ENCODE results near the gene NRG2. TPM values are rescaled to one million over a fixed set of nuclear protein-coding genes. Genes with fewer than 3 reads are reported as not detected.

The NRG2 gene
- total RNA-seq, 3 donors from 2014 or later = 5.9 to 16.5 (median 7.2) TPM

DNA sequence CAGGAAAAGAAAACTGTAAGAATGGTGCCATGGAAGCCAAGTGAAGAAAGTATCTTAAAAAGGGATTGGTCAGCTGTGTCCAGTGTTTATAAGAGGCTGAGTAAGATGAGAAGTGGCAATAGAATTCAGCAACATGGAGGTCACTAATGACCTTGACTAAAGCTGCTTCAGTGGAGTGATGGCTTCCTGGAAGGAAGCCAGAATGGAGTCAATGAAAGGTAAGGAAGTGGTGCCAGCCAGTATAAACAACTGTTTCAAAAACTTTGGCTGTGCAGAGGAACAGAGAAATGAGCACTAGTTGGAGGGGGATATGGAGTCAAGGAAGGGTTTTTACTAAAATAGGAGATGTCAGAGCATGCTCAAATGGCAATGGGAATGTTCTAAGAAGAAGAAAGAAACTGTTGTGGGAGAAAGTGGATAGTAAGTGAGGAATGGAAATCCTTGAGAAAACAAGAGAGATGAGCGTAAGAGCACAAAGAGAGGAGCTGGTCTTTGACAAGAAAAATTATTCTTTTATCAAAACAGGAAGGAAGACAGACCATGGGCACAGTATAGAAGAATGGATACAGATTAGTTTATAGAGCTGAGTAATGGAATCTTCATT is 11.1 kb upstream of the NRG2 start:
- Histone ChIP-seq H3K9me3 (no peaks in the 10 kb centered on the region), H3K4me1 (no peaks in the 10 kb centered on the region), H3K4me3 (no peak overlapping the region), H3K27ac (no peak overlapping the region), H3K27me3 (no peaks in the 10 kb centered on the region), H3K36me3 (no peaks in the 10 kb centered on the region)
- TF ChIP-seq, protein P1, sequence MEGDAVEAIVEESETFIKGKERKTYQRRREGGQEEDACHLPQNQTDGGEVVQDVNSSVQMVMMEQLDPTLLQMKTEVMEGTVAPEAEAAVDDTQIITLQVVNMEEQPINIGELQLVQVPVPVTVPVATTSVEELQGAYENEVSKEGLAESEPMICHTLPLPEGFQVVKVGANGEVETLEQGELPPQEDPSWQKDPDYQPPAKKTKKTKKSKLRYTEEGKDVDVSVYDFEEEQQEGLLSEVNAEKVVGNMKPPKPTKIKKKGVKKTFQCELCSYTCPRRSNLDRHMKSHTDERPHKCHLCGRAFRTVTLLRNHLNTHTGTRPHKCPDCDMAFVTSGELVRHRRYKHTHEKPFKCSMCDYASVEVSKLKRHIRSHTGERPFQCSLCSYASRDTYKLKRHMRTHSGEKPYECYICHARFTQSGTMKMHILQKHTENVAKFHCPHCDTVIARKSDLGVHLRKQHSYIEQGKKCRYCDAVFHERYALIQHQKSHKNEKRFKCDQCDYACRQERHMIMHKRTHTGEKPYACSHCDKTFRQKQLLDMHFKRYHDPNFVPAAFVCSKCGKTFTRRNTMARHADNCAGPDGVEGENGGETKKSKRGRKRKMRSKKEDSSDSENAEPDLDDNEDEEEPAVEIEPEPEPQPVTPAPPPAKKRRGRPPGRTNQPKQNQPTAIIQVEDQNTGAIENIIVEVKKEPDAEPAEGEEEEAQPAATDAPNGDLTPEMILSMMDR (IDR thresholded peaks at IDR 0.05) = no peak
- TF ChIP-seq POLR2A (IDR thresholded peaks at IDR 0.05) (no peak), POLR2AphosphoS5 (IDR thresholded peaks at IDR 0.05) (no peak)
- DNase-seq (ENCODE audit: low spot score in 2 of 2) = no peak
- intact Hi-C loops (cut with DNase I; ENCODE audit: low total_unique reads) = no loop called here

DNA sequence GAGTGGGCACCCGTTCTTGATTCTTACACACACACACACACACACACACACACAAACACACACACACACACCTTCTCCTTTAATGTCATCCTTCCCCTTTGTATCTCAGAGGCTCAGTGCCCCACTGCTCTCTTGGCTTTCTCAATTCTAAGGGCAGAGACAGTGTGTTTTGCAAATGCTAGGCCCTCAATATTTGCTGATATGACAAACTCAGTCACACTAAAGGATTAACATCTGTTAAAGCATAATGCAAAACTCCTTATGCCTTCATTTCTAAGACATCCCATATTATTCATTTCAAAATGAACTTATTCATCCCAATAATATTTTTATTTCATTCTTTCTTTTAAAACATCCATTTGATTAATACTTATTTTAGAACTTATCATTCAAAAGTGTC is 8.9 kb upstream of the NRG2 start:
- H3K27ac ChIP-seq = no peak overlapping the region
- H3K9me3 ChIP-seq = no peaks in the 10 kb centered on the region
- TF ChIP-seq POLR2A (IDR thresholded peaks at IDR 0.05) (no peak), POLR2AphosphoS5 (IDR thresholded peaks at IDR 0.05) (no peak)
- TF ChIP-seq, protein P1 (IDR thresholded peaks at IDR 0.05) = no peak
- DNase-seq (ENCODE audit: low spot score in 2 of 2) = no peak
- no peak overlapping the region for H3K4me3 ChIP-seq
- no peaks in the 10 kb centered on the region for H3K36me3 ChIP-seq
- intact Hi-C loops (cut with DNase I; ENCODE audit: low total_unique reads) = no loop called here
- no peaks in the 10 kb centered on the region for H3K27me3 ChIP-seq
- H3K4me1 ChIP-seq = no peaks in the 10 kb centered on the region

DNA sequence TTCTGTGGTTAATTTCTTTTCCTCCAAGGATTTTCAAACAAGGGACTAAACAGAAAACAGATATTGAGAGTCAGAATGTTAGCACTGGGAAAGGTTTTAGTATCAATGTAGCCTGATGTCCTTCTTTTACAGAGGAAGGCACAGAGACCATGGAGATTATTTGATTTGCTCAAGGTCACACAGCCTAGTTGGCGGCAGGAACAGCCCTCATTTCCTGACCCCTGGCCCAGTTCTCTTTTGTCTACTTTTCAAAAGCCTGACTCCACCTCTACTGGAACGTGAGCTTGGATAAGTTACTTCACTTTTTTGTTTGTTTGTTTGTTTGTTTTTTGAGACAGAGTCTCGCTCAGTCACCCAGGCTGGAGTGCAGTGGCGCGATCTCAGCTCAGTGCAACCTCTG is 6.6 kb upstream of the NRG2 start:
- no peaks in the 10 kb centered on the region for H3K4me1 ChIP-seq
- TF ChIP-seq POLR2AphosphoS5 (IDR thresholded peaks at IDR 0.05) = no peak
- TF ChIP-seq, protein P1 (IDR thresholded peaks at IDR 0.05) = no peak
- TF ChIP-seq POLR2A (IDR thresholded peaks at IDR 0.05) = no peak
- no peaks in the 10 kb centered on the region for H3K9me3 ChIP-seq
- no peak for DNase-seq (ENCODE audit: low spot score in 2 of 2)
- intact Hi-C loops (cut with DNase I; ENCODE audit: low total_unique reads) = no loop called here
- no peak overlapping the region for H3K4me3 ChIP-seq
- H3K36me3 ChIP-seq = no peaks in the 10 kb centered on the region
- no peaks in the 10 kb centered on the region for H3K27me3 ChIP-seq
- peak overlapping the region in 1 of 2 donors; percentile 27 for H3K27ac ChIP-seq

DNA sequence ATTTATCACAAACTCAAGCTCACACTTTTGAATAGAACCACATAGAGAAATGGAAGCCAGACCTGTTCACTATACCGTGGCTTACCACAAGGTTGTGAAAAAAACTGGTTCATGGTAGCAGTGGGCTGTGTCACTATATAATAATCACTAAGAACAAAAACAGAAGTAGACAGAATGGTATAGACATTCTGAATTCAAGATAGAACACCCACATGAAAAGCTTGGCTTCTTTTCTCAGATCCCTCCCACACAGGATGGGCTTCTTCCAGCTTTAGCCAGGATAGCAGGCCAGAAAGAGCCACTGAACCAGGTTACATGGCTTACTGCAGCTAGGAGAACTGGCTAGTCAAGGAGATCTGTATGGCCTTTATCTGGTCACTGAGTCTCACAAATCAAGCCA is 6.1 kb upstream of the NRG2 start:
- TF ChIP-seq, protein P1 (IDR thresholded peaks at IDR 0.05) = no peak
- no peak for TF ChIP-seq POLR2A (IDR thresholded peaks at IDR 0.05)
- no peak for TF ChIP-seq POLR2AphosphoS5 (IDR thresholded peaks at IDR 0.05)
- intact Hi-C loops (cut with DNase I; ENCODE audit: low total_unique reads) = no loop called here

DNA sequence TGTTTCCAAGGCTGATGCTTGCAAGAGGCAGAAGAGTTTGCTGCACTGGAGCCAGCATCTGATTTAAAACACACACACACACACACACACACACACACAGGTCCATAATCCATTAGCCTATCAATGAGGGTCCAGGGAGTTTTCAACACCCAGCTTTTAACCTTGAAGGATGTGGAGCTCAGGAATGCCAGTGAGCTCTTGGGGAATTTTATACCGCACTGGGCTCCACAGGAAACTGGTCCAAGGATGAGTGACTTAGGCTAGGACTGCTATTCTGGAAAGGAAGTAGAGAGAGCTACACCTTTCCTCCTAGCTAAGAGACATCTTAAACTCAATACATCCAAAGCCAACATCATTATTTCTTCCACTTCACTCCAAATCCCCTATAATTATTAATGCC is 942 bp upstream of the NRG2 start:
- Histone ChIP-seq H3K4me3 (no peak overlapping the region), H3K27me3 (no peaks in the 10 kb centered on the region), H3K27ac (no peak overlapping the region), H3K4me1 (peaks cover 4 to 8% of the 10 kb centered on the region in 2 donors), H3K9me3 (no peaks in the 10 kb centered on the region), H3K36me3 (no peaks in the 10 kb centered on the region)
- no peak for TF ChIP-seq POLR2A (IDR thresholded peaks at IDR 0.05)
- TF ChIP-seq, protein P1 (IDR thresholded peaks at IDR 0.05) = no peak
- TF ChIP-seq POLR2AphosphoS5 (IDR thresholded peaks at IDR 0.05) = no peak
- intact Hi-C loops (cut with DNase I; ENCODE audit: low total_unique reads) = no loop called here
- no peak for DNase-seq (ENCODE audit: low spot score in 2 of 2)

More for the DNA sequence above, 6.1 kb upstream of the NRG2 start:
- Histone ChIP-seq H3K9me3 (no peaks in the 10 kb centered on the region), H3K27me3 (no peaks in the 10 kb centered on the region), H3K4me3 (no peak overlapping the region), H3K27ac (peak overlapping the region in 1 of 2 donors; percentile 27), H3K4me1 (no peaks in the 10 kb centered on the region), H3K36me3 (no peaks in the 10 kb centered on the region)
- DNase-seq (ENCODE audit: low spot score in 2 of 2) = no peak

Data from breast epithelium (tissue), 4 donors.